NCI-H446 (cell line): Measurements from ENCODE around the gene PRTFDC1.

Experiments
- DNase-seq, 2 experiments: peaks; one replicate each; lab custom pipeline; 2025; lab: John Stamatoyannopoulos, UW

The PRTFDC1 gene

DNA sequence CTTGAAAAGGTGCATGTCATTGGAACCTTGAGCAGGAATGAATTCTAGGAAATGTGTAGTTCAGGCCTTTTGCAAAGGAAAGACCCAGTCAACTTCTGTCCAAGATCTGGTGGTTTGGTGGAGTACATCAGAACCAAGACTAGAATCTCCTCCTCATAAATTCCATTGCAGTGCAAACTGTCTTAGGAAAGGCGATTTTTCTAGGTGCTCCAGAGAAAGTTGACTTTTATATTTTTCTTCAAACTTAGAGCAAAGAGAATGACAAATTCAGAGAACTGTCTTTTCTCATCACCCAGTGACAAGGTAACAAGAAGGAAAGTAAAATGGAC, 50.0 kb downstream of the PRTFDC1 start:
- no peak for DNase-seq

DNA sequence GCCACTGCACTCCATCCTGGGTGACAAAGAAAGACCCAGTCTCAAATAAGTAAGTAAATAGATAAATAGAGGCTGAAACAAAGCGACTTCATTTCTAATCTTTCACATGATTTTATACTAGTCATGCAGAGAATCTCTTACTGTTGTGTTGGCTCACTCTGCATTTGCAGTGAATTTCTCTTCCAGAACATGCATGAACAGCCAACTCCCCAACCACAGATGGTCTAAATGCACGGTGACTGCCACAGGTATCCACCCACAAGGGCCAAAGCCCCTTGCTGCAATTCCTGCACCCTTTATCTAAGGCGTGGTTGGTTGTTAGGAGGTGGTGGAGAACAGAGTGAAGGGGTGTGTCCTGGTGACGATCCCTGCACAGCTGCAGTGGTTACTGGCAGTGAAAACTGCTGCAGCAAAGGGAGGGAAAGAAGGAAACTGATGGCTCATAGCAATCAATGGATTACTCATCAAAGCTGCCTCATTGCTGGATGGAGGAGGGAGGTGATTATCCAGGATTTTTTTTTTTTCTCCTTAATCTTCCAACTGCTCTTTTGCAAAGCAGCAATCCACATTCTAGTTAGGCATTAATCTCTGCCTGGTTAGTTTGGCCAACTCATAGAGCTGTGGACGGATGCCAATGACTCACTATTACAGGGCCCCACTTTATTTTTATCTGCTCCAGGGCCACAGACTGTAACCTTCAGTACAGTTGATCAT, 50.6 kb downstream of the PRTFDC1 start:
- DNase-seq: peak; percentile 41 to 73

DNA sequence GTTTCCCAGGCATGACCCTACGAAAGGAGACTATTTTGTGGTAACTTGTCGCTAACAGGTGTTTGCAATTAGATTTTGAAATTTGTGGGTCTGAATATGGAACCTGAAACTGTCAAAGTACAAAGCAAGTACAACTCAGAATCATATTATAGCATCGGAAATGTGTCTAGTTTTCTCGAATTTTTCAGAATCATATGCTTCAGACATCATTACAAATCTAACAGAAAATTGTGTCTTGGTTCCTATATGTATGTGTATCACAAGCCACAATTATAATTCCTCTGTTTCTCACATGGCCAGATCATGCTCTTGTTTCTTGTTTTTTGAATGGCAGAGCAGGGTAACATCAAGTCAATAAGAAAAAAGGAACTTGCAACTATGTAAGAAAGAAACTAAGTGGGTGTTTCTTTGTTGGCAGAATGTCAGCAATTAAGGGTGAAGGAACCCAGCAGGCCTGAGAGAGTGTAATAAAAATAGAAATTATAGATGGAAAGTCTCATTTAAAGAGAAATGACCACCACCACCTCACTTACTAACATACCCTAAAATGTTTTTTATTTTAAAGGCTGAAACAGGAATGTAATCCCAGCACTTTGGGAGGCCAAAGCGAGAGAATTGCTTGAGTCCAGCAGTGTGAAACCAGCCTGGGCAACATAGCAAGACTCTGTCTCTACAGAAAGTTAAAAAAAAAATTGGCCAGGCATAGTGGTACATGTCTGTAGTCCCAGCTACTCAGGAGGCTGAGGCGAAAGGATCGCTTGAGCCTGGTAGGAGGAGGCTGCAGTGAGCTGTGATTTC, 51.3 kb downstream of the PRTFDC1 start:
- DNase-seq: no peak

DNA sequence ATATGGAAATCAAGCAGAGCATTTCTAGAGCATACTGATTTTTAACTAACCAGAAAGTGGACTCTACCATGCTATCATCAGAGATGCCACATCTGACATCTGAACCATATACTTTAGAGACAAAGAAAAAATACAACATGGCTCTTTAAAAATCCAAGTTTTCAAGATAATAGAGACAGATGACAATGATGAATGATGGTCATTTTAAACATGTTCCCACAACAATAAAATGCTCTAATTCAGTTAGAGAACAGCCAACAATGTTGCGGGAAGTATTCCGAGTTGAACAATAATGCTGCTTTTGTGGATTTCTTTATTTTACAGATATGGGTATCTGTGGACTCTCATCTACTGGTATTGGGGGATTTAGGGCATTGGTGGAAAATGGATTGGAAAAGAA, 52.8 kb downstream of the PRTFDC1 start:
- no peak for DNase-seq

DNA sequence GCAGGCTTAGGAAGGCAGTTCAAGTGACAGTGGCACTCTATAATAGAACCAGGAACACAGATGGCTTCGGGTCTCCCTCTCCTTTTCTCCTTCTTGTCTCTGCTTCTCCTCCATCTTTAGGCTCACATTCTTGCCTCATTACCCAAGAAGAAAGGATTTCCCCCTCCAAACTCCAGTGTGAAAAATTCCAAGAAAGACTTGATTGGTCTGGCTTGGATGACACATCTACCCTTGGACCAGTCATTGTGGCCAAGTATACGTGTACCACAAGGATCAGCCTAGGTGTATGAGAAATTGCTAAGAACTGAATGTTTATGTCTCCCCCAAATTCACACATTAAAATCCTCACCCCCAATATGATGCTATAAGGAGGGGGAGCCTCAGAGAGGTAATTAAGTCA, 53.9 kb downstream of the PRTFDC1 start:
- DNase-seq: no peak

DNA sequence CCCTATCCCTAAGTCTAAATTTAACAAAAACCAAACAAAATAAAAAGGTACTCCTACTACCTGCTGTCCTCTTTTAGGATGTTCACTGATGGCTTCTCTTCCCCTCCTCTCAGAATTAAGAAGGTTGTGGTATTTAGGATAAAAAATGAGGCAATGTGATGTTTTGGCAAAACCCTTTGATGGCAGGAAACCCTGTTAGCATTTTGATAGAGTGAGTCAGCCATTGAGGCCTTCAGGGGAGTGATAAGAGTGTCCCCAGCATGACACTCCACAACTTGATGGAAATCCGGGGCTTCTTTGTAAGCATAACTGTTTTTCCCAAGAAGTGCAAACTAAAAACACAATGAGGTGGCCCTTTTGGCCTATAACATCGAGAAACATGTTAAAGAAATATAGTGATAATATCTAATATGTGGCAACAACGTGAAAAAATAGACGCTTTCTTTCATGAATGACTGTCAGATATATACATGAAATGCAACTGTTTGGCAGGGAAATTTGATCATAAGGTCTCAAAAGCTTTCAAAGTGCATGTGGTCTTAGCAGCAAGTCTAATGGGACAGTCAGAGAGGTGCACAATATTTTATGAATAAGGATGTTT, 55.0 kb downstream of the PRTFDC1 start:
- no peak for DNase-seq

DNA sequence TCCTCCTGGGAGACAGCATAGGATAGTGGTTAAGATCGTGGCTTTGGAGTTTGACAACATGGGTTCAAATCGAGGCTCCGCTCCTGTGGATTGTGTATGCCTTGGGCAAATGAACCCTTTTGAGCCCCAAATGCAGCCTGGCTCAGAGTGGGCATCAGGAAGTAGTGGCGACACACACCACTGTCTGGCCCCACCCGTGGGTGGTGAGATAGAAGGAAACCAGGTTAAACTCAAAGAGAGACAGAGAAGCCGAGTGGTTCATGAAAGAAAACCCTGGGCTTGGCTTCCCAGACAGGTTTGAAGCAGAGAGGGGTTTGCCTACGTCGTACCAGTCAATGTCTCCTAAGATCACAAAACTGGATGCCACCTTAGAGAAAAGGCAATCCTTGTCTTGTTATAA, 57.7 kb downstream of the PRTFDC1 start:
- DNase-seq: no peak

DNA sequence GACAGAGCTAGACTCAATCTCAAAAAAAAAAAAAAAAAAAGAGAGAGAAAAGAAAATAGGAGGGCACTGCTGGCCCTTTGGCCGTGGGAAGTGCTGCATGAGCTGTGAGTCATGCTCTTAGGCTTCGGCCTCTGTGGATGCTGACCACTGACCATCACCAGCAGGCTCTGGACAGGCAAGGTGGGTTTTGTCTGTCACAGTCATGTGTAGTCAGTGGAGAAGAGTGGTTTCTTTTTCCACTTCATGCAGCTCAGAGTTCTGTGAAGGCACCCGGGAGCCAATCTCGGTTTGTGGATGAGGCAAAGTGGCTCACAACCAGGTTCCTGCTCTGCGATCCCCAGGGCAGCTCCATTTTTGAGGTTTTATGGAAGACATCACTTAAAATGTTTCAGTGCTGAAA, 58.1 kb downstream of the PRTFDC1 start:
- DNase-seq: no peak

DNA sequence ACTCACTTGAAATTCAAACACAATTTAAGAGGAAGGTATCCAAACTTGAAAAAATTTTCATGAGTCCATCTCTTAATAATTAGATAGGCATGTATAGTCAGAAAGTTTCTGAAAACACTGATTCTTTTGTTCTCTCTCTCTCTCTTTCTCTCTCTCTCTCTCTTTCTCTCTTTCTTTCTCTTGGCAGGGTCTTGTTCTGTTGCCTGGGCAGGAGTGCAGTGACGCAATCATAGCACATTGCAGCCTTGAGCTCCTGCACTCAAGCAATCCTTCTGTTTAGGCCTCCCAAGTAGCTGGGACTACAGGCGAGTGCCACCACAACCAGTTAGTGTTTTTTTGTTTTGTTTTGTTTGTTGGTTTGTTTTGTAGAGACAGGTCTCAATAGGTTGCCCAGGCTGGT, 59.3 kb downstream of the PRTFDC1 start:
- no peak for DNase-seq

DNA sequence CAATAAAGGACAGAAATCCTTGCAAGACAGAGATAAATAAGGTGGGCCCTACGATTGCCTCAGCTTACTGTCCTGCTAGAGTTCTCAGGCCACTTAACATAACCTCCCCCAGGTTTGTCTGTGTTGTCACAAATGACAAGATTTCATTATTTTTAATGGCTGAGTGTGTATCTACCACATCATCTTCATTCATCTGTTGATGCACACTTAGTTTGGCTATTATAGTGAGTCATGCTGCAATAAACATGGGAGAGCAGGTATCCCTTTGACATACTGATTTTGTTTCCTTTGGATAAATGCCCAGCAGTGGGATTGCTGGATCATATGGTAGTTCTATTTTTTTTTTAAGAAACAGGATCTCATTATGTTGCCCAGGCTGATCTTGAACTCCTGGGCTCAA, 60.6 kb downstream of the PRTFDC1 start:
- peak; percentile 16 to 51 for DNase-seq

DNA sequence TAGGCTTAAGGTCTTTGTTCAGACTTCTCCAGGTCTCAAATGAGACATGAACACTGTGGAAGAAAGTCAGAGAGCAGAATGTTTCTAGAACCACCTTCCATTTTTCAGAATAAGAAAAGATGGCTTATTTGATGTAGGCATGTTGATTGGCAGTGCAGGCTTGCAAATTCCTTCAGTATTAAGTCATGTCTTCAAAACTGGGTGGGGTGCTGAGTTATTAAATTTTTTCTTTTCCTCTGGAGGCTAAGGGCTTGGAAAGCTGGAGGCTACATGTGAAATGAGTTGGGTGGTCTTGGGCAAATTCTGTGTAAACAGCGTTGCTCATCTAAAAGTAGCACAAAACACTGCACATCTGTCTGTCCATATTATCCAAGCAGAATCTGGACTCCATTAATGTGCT, 62.8 kb downstream of the PRTFDC1 start:
- no peak for DNase-seq

DNA sequence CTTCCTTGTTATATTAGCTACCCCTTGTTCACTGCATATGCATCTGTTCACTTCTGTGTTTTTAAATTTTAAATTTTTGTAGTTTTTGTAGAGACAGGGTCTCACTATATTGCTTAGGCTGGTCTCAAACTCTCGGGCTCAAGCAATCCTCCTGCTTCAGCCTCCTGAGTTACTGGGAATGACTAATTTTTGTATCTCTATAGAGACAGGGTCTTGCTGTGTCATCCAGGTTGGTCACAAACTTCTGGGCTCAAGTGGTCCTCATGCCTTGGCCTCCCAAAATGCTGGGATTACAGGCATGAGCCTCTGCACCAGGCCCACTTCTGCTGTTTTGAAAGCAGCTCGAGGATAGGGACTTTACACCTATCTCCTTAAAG, 64.6 kb downstream of the PRTFDC1 start:
- no peak for DNase-seq

DNA sequence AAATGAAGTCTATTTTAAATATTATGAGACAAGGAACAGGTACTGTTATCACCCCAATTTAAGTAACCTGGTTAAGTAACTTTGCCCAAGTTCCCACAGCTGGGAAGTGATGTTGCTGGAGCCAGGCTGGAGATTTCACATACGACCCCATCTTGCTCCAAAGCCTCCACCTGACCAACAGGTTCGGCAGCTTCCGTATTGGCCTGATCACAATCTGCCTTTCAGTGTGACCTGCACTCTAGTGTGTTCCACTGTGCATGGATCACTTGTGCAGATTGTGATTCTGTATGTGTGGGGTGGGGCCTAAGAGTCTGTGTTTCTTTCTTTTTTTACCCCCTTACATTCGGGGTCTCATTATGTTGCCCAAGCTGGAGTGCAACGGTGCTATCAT, 66.1 kb downstream of the PRTFDC1 start:
- DNase-seq: no peak

DNA sequence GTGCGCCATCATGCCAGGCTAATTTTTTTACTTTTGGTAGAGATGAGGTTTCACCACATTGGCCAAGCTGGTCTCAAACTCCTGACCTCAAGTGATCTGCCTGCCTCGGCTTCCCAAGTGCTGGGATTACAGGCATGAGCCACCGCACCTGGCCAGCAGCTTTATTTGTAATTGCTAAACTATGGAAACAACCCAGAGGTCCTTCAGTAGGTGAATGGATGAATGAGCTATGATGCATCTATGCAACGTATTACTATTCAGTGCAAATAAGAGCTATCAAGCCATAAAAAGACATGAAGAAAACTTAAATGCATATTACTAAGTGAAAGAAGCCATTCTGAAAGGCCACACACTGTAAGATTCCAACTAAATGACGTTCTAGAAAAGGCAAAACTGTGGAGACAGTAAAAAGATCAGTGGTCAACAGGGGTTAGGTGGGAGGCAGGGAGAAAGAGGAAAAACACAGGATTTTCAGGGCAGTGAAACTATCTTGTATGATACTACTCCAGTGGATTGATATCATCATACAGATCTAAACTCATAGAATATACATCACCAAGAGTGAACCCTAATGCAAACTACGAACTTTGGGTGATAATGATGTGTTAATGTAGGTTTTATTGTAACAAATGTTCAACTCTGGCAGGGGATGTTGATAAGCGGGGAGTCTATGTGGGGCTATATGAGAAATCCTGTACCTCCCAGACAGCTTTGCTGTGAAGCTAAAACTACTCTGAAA, 66.7 kb downstream of the PRTFDC1 start:
- DNase-seq: no peak

DNA sequence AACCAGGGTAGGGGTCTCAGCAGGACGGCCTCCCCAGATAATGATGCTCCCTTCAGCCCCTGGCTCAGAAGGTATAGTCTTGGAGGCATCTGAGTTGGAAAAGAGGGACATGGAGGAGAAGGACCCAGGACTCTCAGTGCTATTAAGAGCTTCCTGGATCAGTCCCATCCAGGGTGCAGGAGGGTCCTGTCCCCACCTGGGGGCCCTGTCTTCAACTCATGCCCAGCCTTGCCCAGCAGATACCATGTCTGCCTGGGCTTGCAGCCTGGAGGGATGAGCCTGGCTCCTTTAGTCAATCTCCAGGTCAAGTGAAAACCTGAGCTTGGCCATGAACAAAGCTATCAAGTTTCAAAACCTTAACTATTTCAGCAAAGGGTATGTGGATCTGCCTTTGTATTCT, 67.6 kb downstream of the PRTFDC1 start:
- DNase-seq: no peak

DNA sequence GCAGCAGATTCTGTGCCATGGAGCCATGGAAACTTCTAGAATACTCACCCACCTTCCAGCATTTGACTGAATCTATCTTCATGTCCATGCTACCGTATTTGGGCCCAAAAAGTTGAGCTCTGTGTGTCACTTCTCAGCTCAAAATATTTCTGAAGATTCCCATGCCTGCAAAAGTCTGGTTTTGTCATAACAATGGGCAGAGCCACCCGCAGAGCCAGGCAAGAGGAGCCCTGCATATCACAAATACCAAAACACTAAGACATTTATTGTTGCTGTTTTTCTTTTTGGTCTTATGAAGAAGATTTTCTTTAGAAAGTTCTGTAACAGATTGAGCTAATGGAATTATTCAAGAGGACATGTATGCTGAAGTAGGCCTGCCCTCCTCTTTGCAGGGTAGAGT, 68.1 kb downstream of the PRTFDC1 start:
- DNase-seq: no peak

DNA sequence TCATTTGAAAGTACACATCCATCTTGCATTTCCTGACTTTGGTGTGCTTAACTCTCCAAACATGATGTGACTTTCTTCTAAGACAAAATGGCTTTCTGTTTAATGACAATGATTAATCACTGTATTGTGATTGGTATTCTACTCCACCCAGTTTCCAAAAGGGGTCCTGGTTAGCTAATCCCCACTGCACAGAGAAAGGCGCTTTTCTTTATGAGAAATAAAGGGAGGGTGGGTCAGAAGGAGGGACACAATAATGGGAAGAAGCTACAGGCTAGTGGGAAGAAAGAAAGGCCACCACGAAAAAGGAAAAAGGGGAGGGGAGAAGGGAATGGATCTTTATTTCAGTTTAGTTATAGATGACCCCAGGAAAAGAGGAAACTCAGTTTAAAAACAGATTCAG, 69.2 kb downstream of the PRTFDC1 start:
- DNase-seq: no peak

DNA sequence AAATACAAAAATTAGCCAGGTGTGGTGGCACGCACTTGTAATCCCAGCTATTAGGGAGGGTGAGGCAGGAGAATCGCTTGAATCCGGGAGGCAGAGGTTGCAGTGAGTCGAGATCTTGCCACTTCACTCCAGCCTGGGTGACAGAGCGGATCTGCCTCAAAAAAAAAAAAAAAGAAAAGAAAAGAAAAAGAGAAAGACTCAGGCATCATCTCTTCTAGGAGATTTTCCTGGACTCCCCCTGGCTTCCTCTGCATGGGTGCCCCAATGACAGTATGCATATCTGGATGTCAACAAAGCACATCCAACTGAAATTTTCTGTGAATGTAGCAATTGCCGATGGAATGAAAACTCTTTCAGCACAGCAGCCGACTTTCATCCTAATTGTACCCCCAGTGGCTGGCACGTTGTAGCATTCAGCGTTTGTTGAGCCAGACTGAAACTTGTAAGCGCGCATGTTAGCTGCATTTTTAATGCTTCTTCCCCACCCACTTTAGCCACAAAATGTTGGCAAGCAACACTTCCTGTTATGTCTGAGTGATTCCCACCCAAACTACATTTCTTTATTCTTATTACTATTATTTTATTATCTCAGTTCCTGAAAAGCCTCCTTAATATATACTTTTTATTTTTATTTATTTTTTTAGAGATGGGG, 70.2 kb downstream of the PRTFDC1 start:
- DNase-seq: no peak

DNA sequence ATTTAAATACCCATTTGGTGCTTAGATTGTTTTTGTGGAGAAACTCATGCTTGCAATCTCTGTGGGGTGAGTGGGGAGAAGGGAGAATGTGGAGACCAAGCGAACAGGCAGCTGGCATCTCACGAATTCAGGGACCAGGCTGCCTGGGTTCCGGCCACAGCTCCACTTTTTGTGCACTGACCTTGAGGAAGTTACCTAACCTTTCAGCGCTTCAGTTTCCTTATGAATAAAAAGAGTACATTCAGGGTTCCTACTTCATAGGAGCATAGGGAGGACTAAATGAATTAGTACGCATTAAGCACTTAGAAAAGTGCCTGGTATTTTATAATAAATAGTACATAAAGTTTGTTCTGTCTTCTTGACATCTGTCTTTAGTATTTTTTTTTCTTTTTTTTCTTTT, 72.5 kb downstream of the PRTFDC1 start:
- no peak for DNase-seq

DNA sequence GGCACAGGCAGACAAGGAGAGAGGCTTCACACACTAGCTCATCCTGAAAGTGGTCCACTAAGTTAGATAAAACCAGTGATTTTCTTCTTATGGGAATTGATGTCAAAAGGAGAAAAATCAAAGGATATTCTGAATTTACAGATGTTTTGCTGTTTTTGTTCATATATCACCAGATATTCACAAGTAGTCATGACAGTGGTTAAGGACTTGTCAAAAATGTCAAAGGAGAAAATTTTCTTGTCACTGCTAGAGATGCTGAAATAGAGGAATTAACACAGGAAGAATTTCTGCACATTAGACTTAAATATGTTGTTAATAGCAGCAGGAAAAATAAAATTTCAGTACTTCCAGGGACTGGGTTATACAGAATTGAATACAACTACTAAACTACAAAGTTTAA, 78.3 kb downstream of the PRTFDC1 start:
- no peak for DNase-seq

DNA sequence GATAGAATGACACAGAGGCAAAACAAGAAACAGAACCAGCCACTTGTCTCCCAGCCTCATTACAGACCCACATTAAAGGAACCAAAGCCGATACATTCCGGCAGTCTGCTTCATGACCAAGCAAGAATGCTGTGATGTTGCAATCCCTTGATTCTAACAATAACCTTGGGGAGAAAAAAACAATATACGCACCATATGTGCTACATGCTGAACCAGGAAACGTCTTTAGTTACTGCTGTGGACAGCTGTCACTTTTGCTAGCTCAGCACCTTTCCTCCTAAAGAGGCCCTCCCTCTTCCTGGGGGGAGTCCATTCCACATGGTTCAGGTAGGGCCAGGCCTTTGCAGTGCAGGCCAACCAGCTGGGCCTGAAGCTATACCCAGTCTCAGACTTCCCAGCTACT, 79.1 kb downstream of the PRTFDC1 start:
- no peak for DNase-seq

DNA sequence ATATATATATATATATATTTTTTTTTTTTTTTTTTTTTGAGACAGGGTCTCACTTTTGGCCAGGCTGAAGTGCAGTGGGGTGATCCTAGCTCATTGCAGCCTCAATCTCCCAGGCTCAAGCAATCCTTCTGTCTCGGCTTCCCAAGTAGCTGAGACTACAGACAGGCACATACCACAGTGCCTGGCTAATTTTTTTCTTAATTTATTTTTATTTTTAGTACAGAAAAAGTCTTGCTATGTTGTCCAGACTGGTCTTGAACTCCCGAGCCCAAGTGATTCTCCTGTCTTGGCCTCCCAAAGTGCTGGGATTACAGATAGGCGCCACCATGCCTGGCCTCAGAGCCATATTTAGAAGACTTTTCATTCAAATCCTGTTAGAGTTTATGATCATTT, 79.6 kb downstream of the PRTFDC1 start:
- no peak for DNase-seq
